ENCODE results near the gene FAM13B. TPM values are rescaled to one million over a fixed set of nuclear protein-coding genes. Genes with fewer than 3 reads are reported as not detected.

FAM13B gene
- total RNA-seq, 4 donors from 2014 or later = 44.1 to 102 (median 76.6) TPM

DNA sequence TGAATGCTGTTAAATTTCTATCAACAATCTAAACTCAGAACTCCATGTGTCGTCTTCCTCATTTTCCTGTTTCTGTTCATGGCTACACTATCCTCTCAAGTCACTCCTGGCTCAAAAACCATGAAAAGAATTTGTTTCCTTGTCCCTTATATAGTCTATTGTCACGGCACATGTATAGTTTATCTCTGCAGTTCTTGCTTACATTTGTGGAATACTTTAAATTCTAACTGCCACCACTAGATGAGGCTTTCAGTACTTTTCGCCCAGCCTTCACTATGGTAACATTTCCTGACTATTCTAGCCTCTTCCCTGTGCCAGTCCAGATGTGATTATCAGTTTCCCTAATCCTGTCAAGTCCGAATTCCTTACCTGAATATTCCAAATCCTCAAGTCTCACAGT is 109.0 kb downstream of the FAM13B start:
- ATAC-seq = peak; percentile 48
- Histone ChIP-seq H3K9me3 (no peaks in the 10 kb centered on the region), H3K27me3 (no peaks in the 10 kb centered on the region), H3K36me3 (peaks cover 0 to 16% of the 10 kb centered on the region in 2 donors), H3K4me1 (peaks cover 0 to 9% (median 2%) of the 10 kb centered on the region in 3 donors), H3K4me3 (no peak overlapping the region), H3K27ac (peak overlapping the region in 3 of 4 donors; percentile 16 to 49 (median 26))
- TF ChIP-seq POLR2AphosphoS5 (IDR thresholded peaks at IDR 0.05) (no peak), EP300 (IDR thresholded peaks at IDR 0.05) (no peak)
- TF ChIP-seq, protein P1, sequence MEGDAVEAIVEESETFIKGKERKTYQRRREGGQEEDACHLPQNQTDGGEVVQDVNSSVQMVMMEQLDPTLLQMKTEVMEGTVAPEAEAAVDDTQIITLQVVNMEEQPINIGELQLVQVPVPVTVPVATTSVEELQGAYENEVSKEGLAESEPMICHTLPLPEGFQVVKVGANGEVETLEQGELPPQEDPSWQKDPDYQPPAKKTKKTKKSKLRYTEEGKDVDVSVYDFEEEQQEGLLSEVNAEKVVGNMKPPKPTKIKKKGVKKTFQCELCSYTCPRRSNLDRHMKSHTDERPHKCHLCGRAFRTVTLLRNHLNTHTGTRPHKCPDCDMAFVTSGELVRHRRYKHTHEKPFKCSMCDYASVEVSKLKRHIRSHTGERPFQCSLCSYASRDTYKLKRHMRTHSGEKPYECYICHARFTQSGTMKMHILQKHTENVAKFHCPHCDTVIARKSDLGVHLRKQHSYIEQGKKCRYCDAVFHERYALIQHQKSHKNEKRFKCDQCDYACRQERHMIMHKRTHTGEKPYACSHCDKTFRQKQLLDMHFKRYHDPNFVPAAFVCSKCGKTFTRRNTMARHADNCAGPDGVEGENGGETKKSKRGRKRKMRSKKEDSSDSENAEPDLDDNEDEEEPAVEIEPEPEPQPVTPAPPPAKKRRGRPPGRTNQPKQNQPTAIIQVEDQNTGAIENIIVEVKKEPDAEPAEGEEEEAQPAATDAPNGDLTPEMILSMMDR (IDR thresholded peaks at IDR 0.05) = peak in 2 of 4 experiments; percentile 45 to 55
- 14 to 20% methylated on average over 4 of the region's 4 CpGs for WGBS, 2 donors (ENCODE audit: low coverage in 1 of 2)

DNA sequence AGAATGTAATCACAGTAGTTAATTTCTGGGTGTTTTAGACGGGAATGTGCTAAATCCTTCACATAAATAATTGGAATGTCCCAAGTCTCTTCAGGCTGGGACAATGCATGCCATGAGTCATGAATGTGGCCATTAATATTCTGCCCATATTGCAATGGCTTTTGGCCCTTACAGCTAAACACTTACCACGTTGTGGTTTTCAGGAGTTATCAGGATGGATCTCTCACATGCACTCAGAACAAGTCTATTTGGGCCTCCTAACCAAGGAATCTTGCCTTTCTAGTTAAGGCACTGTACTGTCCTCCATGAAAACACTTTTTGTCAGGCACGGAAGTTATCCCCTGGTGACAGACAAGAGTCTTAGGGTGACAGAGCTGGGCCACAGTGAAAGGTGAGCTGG is 110.9 kb downstream of the FAM13B start:
- Histone ChIP-seq H3K9me3 (no peaks in the 10 kb centered on the region), H3K36me3 (peaks cover 0 to 4% of the 10 kb centered on the region in 2 donors), H3K27ac (no peak overlapping the region), H3K27me3 (no peaks in the 10 kb centered on the region), H3K4me3 (no peak overlapping the region), H3K4me1 (peaks cover 0 to 9% (median 2%) of the 10 kb centered on the region in 3 donors)
- TF ChIP-seq POLR2A (IDR thresholded peaks at IDR 0.05) (no peak), POLR2AphosphoS5 (IDR thresholded peaks at IDR 0.05) (no peak), EP300 (IDR thresholded peaks at IDR 0.05) (no peak)
- TF ChIP-seq, protein P1 (IDR thresholded peaks at IDR 0.05) = no peak
- ATAC-seq = no peak
- WGBS, 2 donors (ENCODE audit: low coverage in 1 of 2) = 41 to 55% methylated on average over 2 to 3 of the region's 3 CpGs

DNA sequence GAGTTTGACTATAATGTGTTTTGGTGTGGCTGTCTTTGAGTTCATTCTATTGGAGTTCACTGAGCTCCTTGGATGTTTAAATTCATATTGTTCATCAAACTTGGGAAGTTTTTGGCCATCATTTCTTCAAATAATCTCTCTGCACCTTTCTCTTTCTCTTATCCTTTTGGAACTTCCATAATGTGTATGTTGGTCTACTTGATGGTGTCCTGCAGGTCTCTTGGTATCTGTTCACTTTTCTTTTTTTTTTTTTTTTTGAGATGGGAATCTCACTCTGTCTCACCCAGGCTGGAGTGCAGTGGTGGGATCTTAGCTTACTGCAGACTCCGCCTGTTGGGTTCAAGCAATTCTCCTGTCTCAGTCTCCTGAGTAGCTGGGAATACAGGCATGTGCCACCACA is 116.0 kb downstream of the FAM13B start:
- 100% methylated on average over 1 of the region's 1 CpG; no CpG with 5 or more reads in 1 of the 2 donors for WGBS, 2 donors (ENCODE audit: low coverage in 1 of 2)
- H3K27ac ChIP-seq = no peak overlapping the region
- TF ChIP-seq, protein P1 (IDR thresholded peaks at IDR 0.05) = no peak
- TF ChIP-seq POLR2AphosphoS5 (IDR thresholded peaks at IDR 0.05) (no peak), POLR2A (IDR thresholded peaks at IDR 0.05) (no peak), EP300 (IDR thresholded peaks at IDR 0.05) (no peak)
- H3K36me3 ChIP-seq = no peaks in the 10 kb centered on the region
- no peak for ATAC-seq
- H3K27me3 ChIP-seq = no peaks in the 10 kb centered on the region
- no peaks in the 10 kb centered on the region for H3K4me1 ChIP-seq
- H3K9me3 ChIP-seq = peaks cover 0 to 12% (median 0%) of the 10 kb centered on the region in 3 donors
- no peak overlapping the region for H3K4me3 ChIP-seq

DNA sequence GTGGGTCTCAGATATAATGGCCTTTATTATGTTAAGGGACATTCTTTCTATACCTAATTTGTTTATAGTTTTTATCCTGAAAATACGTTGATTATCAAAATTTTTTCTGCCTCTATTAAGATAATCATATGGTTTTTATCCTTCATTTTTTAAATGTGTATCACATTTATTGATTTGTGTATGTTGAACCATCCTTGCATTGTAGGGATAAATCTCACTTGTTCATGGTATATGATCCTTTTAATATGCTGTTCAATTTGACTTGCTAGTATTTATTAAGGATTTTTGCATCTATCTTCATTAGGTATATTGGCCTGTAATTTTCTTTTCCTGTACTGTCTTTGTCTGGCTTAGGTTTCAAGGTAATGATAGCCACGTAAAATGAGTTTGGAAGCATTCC is 118.1 kb downstream of the FAM13B start:
- no peaks in the 10 kb centered on the region for H3K27me3 ChIP-seq
- H3K4me3 ChIP-seq = no peak overlapping the region
- no peaks in the 10 kb centered on the region for H3K36me3 ChIP-seq
- H3K9me3 ChIP-seq = peaks cover 0 to 12% (median 0%) of the 10 kb centered on the region in 3 donors
- TF ChIP-seq, protein P1 (IDR thresholded peaks at IDR 0.05) = no peak
- TF ChIP-seq POLR2AphosphoS5 (IDR thresholded peaks at IDR 0.05) (no peak), POLR2A (IDR thresholded peaks at IDR 0.05) (no peak), EP300 (IDR thresholded peaks at IDR 0.05) (no peak)
- ATAC-seq = no peak
- WGBS, 2 donors (ENCODE audit: low coverage in 1 of 2) = 79 to 94% methylated on average over 2 of the region's 2 CpGs
- H3K27ac ChIP-seq = no peak overlapping the region
- H3K4me1 ChIP-seq = no peaks in the 10 kb centered on the region

DNA sequence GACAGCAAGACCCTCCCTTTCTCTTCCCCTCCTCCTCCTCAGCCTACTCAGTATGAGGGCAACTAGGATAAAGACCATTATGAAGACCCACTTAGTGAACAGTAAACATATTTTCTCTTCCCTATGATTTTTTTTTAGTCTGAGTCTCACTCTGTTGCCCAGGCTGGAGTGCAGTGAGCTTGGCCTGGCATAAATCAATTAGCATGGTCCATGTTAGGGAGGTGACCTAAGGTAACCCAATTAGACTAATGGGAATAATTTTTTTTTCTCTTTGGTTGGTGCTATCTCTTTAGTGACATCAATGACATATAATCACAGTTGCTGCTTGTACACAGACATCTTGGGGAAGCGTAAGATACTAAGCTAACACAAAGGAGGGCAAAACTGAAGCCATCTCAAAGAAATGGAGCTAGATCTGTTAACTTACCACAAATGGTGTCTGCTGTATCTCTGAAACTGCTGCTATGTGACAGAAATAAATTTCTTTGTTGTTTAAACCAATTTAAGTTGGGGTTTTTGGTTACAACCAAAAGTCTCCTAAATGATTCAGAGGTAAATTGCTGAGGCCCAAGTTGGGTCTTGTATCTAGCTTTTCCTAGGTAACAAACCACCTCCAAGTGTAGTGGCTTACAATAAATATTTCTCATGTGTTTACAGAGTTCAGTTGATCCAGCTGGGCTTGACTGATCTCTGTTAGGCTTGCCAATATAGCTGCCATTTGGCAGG is 130.3 kb downstream of the FAM13B start:
- WGBS, 2 donors (ENCODE audit: low coverage in 1 of 2) = 88 to 100% methylated on average over 1 of the region's 1 CpG
- no peaks in the 10 kb centered on the region for H3K36me3 ChIP-seq
- no peaks in the 10 kb centered on the region for H3K4me1 ChIP-seq
- no peaks in the 10 kb centered on the region for H3K9me3 ChIP-seq
- no peak overlapping the region for H3K27ac ChIP-seq
- H3K4me3 ChIP-seq = no peak overlapping the region
- ATAC-seq = no peak
- no peaks in the 10 kb centered on the region for H3K27me3 ChIP-seq
- TF ChIP-seq EP300 (IDR thresholded peaks at IDR 0.05) (no peak), POLR2AphosphoS5 (IDR thresholded peaks at IDR 0.05) (no peak), POLR2A (IDR thresholded peaks at IDR 0.05) (no peak)
- TF ChIP-seq, protein P1 (IDR thresholded peaks at IDR 0.05) = no peak
